ENCODE results near the gene NOSTRIN.

The NOSTRIN gene, protein sequence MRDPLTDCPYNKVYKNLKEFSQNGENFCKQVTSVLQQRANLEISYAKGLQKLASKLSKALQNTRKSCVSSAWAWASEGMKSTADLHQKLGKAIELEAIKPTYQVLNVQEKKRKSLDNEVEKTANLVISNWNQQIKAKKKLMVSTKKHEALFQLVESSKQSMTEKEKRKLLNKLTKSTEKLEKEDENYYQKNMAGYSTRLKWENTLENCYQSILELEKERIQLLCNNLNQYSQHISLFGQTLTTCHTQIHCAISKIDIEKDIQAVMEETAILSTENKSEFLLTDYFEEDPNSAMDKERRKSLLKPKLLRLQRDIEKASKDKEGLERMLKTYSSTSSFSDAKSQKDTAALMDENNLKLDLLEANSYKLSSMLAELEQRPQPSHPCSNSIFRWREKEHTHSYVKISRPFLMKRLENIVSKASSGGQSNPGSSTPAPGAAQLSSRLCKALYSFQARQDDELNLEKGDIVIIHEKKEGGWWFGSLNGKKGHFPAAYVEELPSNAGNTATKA

DNA sequence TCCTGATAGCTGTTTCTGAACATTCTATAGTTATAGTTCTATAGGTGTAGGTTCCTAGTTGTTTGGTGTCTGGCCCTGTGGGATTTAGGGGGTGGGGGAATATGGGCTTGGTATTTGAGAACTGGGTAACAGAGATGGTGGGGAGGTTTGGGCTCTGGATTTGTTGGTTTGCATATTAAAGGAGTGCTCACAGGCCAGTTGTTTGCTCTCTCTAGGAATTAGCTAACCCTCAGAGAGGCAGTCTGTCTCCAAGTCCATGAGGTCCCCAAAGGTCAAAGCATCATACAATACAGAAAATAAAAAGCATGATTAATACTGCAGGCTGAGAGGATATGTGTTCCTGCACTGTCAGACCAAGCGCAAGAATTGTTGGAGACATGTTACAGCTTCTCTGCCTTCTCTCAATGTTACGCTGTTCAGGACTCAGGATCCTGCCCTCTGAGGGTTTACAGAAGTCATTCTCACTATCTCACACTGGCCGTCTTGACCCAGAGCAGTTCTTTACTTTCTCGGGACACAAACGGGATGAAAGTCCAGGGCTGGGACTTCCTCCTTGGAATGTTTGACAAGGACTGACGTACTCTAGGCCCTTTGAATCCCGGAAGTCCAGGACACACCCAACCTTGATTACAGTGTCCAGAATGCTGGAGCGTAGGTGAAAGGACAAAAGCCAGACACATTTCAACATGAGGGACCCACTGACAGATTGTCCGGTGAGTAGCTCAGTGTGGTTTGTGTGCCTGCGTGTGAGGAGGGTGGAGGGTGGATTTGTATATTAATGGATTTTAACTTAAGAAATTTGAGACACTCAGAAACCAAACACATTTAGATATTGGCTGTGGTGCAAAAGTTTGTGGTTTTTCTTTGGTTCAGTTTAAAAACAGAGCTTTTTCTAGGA lies at the start of gene NOSTRIN:
NOSTRIN (plus strand) TSS at position 677 of the 898 bp plus-strand sequence; CDS start at position 687, 10 bp downstream.
- DNase-seq, result no peak

DNA sequence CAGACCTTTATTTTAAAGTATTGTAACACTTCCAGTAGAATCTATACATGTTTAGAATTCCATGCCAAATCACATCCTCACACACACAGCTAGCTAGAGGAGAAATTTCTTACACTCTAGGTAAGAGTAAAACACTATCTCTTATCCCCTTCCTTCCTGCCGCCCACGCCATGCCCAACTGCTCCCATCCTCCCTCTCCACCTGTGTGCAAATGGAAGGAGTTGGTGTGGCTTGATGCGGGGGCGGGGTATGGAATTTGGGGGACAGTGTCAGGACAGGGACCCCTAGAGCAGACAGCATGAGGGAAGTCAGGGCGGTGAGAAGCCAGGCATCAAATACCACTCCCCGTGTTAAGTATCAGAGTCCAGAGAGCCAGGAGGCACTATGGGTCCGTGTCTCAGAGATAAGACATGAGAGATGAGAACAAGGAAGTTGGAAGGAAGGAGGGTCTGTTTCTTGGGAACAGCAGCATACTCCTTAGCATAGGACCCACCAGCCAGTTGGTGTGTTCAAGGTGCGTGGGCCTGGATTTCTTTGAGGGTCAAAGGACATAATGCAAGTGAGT lies 48.6 kb upstream of the NOSTRIN start:
- DNase-seq, result no peak

DNA sequence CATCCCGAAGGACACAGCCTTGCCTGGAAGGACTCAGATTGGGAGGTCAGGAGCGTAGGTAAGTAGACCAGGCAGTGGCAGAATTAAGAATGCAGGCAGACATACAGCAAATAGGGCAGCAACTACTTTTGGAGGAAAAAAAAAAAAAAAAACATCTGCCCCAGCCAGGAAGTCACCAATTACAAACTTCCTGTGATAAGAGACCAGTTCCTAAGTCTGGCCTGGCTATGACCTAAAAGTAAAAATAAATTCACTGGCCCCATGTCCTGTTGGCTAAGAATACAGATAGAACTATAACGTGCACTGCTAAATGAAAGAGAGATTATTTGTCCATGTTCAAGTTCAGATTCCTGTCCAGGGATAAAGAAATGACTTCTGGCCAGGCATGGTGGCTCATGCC lies 45.2 kb upstream of the NOSTRIN start:
- DNase-seq, result no peak

DNA sequence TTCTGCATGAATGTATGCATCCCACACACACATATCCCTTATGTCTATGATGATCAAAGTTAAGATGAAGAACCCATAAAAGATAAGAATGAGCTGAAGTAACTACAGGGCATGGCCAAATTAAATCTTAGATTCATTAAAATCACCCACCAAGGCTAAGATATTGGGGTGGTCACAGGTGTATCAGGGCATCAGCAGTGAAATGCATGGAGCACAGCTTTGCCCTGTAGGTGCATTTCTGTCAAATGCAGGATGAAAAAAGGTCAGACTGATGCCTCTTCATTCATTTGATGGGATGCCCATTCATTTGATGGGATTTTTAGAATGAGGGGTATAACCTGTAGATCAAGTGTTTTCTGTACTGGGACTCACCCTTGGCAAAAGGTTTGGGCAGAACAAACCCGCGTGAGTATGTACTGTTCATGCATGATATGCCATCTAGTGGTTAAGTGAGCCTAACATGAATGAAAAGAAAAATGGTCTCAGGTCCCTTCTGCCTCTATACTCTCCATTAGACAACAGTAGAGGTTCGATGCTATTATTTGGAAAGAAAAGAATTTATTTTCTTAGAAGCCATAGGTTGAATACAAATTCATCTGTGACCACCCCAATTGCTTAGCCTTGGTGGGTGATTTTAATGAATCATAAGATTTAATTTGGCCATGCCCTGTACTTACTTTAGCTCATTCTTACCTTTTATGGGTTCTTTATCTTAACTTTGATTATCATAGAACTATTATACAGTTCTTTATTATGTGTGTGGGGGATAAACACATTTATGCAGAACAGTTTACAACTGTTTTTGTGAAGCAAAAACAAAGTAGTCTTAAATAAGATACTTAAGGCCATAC lies 43.2 kb upstream of the NOSTRIN start:
- DNase-seq, result peak in 2 of 56 donors; percentile 9 to 27

DNA sequence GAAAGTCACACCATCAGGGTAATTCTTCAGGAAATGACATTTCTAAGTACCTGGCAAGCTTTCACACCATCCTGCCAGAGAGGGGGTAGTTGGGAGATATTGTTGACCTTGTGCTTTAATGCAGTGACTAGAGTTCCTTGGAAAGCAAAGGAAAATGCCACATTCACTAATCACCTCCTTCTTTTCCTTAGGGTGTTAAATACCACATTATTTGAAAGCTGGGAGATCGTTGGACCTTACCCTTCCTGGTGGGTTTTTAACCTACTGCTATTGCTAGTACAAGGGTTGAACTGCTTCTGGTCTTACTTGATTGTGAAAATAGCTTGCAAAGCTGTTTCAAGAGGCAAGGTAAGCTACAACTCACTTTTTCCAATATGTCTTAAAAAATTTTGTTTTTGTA lies 37.0 kb upstream of the NOSTRIN start:
- no peak for DNase-seq

DNA sequence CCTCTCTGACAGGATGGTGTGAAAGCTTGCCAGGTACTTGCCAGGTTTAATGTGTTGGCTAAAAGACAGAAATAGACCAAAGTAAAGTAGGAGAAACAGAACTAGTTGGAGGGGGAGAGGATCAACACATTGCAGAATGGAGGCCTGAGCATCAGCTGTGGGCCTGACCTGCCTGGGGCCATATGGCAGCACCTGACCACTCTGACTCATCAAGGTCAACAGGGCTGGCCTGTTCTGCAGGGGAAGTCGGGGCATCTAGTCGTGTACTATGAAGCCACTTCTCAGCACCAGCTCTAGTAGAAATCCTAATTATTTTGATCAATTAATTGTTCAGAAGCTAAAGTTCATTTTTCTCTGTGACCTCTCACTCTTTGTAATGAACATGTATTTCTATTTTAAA lies 35.8 kb upstream of the NOSTRIN start:
- no peak for DNase-seq

DNA sequence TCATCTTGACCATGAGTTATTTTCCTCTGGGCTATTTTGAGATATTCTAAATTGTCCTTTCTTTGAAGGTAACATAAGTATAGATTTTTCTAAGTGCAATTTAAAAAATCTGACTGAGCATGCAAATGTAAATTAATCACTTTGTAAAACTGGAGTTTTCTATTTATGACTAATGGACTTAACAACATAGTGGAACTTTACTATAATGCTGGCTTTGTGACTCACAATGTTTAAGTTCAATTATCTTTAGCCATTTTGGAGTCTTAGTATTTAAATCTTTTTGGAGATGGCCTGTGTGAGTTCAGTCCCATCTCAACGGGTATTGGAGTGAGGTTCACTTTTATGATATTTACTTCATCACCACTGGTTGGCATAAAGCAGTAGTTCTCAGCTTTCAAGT lies 35.2 kb upstream of the NOSTRIN start:
- no peak for DNase-seq

DNA sequence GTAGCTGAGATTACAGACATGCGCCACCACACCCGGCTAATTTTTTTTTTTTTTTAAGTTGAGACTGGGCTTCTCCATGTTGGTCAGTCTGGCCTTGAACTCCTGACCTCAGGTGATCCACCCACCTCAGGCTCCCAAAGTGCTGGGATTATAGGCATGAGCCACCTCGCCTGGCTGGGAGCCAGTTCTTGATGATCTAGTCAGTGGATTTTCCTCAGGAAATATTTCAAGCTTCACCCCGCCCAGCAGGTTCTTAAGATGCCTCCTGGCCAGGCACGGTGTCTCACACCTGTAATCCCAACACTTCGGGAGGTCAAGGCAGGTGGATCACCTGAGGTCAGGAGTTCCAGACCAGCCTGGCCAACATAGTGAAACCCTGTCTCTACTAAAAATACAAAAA lies 34.1 kb upstream of the NOSTRIN start:
- peak in 1 of 56 donors; percentile 2 for DNase-seq

DNA sequence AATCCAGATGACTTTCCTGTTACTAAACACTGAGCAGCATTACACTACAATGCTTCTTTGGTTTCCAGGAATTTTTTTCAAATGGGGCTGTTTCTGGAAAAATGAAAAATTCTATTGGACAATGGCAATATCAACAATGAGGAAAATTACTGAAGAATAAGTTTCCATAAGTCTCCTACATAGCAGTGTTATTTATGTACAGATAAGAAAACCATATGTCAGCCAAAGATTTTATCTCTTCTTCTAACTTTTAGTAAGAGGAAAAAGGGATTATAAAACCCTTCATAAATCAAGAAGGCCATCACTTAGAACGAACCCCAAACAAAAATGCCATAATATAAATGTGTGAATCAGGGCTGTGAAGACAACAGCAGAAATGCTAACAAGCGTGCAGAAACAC lies 31.6 kb upstream of the NOSTRIN start:
- no peak for DNase-seq

DNA sequence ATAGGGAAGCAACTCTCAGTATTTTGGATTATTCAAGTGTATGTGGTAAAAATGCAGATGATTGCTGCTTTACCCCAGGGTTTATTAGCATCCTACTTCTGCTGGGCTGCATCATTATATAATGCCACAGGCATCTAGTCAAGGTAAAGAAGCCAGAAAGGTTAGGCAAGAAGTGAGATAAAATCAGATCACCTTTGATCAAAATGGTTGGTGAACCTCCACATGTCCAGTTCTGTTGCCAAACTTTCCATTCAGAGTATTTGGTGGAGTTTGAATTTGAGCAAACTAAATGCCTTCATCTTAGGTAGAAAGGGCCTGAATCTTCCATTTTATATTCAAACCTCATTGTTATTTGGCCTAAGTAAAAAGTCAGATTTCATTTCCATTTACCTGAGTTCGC lies 29.7 kb upstream of the NOSTRIN start:
- DNase-seq, result no peak

DNA sequence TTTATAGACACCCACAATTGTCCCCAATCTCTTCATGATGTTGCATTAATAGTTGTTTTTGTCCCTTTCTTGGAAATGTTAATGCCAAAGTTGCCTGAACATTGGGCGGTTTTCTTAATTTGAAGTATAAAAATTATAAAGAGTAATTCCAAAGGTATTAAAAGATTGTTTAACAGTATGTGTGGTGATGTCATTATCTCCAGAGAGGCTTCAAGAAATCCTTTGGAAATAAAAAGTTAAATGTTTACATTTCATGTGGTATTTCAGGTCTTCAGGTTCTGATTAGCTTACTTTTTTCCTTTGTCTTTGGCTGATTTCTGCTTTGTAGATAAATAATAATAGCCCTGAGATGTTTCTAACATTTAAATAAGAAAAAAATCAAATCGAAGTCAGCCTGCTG lies 29.3 kb upstream of the NOSTRIN start:
- DNase-seq, result no peak

DNA sequence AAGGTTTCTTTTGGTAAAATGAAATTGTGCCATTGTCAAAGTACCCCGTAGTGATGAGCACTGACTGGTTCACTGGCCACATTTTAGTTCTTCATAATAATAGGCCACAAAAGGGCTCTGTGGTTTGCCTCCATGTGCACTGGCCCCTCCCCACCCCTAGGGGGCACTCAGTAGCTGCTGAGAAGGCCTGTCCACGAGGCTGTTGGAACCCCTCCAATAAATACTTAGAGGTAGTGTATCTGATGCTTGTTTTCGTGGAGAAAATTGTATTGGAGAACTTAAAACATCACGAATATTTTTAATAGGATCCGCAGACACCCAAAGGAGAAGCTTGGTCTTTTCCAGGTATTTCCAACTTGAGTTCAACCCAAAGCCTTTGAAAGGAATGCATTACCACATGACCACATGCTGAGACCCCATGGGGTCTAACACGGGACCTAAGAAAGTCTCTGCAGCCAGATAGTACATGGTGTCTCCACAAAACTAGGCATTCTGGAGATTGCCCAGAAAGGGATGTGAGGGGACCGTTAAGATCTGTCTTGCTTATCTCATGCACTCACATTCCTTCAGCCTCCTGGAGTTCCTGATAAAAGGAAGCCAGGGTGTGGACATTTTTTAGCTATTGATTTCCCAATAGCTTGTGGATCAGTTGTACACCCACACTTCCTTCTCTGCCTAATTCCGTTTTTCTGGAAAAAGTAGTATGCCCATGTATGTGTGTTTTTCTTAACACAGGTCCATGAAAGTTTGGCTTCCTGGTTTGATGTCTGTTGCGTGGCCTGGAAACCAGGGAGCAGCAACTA lies 28.5 kb upstream of the NOSTRIN start:
- peak in 15 of 56 donors; percentile 1 to 43 (median 10) for DNase-seq

DNA sequence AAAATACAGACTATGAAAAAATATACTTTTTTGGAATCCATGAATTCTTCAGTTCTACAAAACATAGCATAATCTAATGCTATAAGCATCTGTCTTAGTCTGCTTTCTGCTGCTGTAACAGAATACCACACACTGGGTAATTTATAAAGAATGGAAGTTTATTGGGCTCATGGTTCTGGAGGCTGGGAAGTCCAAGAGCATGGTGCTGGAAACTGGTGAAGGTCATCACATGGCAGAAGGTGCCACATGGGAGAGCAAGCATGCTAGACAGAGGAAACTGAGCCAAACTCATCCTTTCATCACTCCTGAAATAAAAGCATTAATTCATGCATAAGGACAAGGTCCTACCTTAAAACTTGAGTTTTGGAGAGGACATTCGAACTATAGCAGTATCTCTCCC lies 26.6 kb upstream of the NOSTRIN start:
- DNase-seq, result no peak

DNA sequence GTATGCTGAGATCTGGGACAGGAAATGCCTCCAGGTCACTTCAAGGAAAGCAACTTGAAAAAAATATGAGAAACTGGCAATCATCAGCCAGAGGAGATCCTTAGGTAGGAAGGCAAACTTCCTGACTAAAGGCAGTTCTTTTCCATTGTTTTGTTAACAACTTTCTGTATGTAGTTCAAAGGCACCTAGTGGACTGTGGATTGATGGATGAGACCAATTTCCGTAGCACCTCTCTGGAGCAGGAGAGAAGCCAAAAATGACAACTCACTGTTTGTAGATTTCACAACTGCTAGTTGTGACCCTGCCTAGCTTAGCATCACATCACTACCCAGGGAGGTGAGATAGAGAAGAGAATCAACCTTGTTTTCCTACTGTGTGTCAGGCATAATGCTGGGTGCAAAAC lies 21.8 kb upstream of the NOSTRIN start:
- DNase-seq, result no peak

DNA sequence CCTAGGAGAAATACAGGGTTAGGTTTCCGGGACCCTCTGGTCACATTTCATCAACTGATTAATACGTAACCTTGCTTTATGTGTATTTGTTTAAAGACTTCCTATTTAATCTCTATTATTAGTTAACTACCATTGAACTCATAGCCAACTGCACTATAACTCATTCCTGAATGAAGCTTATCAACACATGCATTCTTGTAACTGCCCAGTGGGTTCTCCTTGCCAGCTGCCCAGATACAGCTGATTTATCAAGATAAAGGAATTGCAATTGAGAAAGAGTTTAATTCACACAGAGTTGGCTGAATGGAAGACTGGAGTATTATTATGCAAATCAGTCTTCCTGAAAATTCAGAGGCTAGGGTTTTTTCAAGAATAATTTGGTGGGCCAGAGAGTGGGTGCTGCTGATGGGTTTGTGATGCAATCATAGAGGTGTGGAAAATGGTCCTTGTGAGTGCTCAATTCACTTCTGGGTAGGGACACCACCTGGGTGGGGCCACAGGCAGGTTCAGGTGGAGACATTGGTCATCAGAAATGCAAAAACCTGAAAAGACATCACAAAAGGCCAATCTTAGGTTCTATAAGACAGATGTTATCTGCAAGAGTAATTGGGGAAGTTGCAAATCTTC lies 21.1 kb upstream of the NOSTRIN start:
- DNase-seq, result no peak

DNA sequence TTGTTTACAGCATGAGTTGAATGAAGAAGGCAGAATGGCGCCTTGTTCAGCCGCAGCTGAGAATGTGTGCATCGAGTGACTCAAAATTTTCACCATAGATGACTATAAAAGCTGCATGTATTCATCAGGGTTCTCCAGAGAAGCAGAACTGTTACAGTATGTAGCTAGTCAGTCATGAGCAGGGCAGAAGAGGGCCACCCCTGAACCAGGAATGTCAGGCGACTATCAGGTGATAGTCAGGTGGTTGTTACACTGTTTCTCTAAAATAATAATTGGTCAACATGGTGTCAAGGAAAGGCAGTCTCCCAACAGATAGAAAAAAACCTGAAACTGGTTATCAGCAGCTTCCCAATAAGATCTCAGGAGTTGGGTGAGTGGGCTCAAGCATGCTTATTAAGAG lies 20.2 kb upstream of the NOSTRIN start:
- no peak for DNase-seq

DNA sequence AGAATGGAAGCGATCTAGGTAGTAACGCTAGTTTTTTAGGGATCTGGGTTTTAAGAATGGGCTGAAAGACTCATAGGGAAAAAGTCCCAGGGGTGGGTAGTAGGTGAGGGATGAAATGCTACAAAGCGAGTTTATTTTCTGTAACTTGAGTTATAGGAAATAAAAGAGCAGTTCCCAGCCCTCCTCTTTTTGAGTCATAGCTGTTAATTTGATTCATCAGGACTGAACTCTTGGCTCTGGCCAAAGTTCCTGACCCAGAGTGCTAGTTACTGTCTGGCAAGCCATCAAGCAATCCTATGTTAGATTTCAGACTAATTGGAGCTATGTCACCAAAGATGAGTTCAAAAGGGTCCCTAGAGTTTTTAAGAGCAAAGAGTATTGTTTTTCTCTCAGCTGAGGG lies 17.4 kb upstream of the NOSTRIN start:
- DNase-seq, result no peak

DNA sequence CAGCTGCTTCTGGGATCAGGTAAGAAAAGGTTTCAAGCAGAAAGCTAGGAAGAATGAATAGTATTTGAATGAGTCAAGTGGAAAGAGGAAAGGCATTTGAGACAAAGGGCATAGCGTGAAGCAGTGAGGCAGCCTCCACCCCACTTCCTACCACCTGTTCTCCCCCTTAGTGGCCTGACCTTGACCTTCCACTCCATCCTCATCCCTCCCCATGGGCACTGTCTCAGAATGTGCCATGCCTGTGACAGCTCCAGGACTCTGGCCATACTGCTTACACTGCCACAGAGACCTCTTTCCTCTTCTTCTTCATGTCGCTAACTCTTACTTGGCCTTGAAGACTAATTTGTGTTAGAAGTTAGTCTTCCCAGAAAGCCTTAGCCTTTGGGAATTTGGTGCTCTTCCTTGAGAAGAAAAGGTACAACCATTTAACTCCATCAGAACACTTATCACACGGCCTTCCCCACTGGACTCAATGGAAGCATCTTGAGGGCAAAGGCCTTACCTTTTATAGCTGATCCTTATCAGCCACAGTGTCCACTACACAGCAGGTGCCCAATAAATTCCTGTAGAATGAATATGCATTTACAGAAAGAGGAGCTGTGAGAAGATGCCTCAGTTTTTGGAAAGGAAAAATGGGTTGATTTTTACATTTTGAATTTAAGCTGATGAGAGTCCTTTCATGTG lies 15.2 kb upstream of the NOSTRIN start:
- no peak for DNase-seq

DNA sequence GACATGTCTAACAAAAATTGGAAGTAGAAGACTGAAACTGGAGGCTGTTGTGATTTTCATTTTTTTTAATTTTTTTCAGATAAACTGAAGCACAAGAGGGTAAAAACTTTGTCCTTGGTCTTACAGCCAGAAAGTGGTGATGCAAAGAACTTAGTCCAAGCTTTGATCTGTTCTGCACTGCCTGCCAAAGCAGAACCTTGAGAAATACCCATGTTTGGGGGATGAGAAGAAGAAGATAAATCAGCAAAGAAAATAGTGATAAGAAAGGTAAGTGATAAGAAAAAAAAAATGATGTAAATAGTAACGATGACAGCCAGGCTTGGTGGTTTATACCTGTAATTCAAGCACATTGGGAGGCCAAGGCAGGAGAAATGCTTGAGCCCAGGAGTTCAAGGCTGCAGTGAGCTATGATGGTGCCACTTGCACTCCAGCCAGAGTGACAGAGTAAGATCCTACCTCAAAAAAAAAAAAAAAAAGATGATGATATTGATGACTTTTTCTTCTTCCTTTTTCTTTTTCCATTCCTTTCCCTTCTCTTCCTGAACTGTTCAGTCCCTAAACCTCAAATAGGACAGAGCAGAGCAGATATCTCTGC lies 14.6 kb upstream of the NOSTRIN start:
- DNase-seq, result no peak

All from amygdala (tissue), 56 donors.